ENCODE results near the gene PRLHR. TPM values are rescaled to one million over a fixed set of nuclear protein-coding genes. Genes with fewer than 3 reads are reported as not detected.
"Not testable (repeated sequence)": the region's sequence is repeated elsewhere in the genome, so short reads cannot be mapped to it uniquely, and the experiment has no call there.

The PRLHR gene
- polyA plus RNA-seq, 1 experiment, result not detected

DNA sequence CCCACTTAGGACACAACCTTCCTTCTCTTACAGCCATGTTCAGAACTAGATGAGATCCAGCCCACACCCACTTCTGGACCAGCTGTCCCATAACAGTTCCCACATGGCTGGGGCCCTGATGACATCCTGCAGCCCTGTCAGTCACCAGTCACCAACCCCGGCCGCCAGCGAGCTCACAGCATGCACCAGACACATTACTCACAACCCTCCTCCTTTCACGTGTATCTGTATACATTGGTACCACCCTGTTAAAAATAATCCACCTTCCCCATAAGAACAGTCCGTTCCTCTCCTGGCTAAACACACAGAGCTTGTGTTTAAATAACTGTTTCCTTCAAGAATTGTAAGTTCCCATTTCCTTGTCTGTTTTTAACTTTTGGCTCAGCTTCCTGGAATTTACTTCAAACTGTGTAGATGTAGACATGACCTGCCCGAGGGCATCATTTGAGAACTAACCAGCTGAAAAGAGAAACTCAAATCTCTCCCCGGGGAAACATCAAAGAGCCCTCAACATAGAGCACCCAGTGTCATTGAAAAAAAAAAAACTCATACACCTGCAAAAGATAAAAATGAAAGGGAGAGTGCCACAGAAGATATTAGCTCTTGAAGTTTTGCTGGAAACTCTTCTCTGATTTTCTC lies 26.0 kb upstream of the PRLHR start:
- TF ChIP-seq, protein P1, sequence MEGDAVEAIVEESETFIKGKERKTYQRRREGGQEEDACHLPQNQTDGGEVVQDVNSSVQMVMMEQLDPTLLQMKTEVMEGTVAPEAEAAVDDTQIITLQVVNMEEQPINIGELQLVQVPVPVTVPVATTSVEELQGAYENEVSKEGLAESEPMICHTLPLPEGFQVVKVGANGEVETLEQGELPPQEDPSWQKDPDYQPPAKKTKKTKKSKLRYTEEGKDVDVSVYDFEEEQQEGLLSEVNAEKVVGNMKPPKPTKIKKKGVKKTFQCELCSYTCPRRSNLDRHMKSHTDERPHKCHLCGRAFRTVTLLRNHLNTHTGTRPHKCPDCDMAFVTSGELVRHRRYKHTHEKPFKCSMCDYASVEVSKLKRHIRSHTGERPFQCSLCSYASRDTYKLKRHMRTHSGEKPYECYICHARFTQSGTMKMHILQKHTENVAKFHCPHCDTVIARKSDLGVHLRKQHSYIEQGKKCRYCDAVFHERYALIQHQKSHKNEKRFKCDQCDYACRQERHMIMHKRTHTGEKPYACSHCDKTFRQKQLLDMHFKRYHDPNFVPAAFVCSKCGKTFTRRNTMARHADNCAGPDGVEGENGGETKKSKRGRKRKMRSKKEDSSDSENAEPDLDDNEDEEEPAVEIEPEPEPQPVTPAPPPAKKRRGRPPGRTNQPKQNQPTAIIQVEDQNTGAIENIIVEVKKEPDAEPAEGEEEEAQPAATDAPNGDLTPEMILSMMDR (IDR thresholded peaks at IDR 0.05; ENCODE audit: insufficient read depth, low read depth, low read length), result no peak
- no peak overlapping the region for H3K4me3 ChIP-seq (ENCODE audit: low read depth, low read length)
- H3K27me3 ChIP-seq (ENCODE audit: control insufficient read depth, insufficient read depth, low read length), result no peaks in the 10 kb centered on the region
- DNase-seq (ENCODE audit: low read depth), result no peak
- POLR2A ChIA-PET, result no interaction called here
- CTCF ChIA-PET, result interaction anchor here (0.9 kb wide), 1 partner anchor 30 kb away, joined by 3 read pairs; no protein-coding TSS in a partner anchor
- H3K36me3 ChIP-seq (ENCODE audit: control insufficient read depth, insufficient read depth, low read length), result no peaks in the 10 kb centered on the region

DNA sequence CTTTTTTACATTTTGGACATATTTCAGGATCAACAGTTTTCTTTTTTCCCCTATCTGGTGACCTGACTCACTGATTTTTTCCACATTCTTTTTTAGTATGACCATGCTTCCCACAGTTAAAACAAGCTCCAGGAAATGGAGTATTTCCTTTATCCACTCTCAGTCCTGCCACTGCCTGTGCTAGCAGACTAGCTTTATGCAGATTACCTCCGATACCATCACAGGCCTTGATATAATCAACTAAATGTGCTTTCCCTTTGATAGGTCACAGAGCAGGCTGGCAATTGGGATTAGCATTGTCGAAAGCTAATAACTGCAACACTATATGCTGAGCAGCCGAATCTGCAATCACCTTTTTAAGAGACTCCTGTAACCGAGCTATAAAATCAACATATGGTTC lies 18.4 kb upstream of the PRLHR start:
- H3K4me3 ChIP-seq (ENCODE audit: low read depth, low read length); H3K36me3 ChIP-seq (ENCODE audit: control insufficient read depth, insufficient read depth, low read length); H3K27me3 ChIP-seq (ENCODE audit: control insufficient read depth, insufficient read depth, low read length); POLR2A ChIA-PET; DNase-seq (ENCODE audit: low read depth); CTCF ChIA-PET: not testable (repeated sequence)

DNA sequence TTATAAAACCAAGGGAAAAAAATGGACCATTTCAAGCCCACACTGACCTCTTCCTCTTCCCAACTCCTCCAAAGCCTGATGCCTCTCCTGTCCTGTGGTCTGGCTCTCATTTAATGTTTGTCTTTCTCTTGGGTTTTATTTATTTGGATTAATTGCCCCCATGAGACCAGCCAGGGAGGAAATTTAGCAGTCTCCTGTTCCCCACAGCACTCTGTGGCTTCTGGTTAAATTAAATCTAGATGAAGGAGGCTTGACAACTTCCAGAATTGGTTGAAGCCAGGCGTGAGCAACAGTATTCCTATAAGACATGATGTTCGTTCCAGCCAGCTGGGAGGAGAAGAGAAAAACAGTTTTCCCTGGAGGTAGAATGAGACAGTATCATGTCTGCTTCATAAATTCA lies 15.1 kb upstream of the PRLHR start:
- no peaks in the 10 kb centered on the region for H3K27me3 ChIP-seq (ENCODE audit: control insufficient read depth, insufficient read depth, low read length)
- TF ChIP-seq, protein P1 (IDR thresholded peaks at IDR 0.05; ENCODE audit: insufficient read depth, low read depth, low read length), result no peak
- ChIA-PET CTCF (no interaction called here), POLR2A (no interaction called here)
- no peaks in the 10 kb centered on the region for H3K36me3 ChIP-seq (ENCODE audit: control insufficient read depth, insufficient read depth, low read length)
- no peak for DNase-seq (ENCODE audit: low read depth)
- no peak overlapping the region for H3K4me3 ChIP-seq (ENCODE audit: low read depth, low read length)

DNA sequence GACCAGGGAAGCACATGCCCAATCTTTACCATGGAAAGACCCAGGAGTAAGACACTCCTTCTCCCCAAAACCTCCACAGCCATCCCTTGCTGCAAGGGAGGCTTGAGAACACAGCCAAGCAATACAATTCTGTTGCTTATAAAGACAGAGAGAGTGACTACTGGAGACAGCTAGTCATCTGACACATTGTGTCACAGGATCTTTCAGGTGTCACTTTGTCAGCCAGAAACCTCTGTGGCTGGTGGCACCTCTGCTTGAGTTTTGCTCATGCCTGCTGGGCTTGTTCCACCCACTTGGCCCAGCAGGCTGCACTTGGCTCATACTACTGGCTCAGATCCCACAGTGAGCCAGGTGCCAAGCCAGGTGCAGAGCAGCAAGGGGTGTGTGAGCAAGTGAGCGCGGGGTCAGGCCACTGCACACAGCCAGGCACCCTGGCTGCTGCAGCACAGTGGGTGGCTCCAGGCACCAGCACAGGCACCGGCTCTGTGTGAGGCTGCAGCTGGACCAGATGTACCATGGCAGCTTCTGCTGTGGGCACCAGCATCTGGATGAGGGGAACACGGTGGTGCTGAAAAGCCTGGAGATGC lies 12.4 kb upstream of the PRLHR start:
- H3K27me3 ChIP-seq (ENCODE audit: control insufficient read depth, insufficient read depth, low read length), result no peaks in the 10 kb centered on the region
- H3K4me3 ChIP-seq (ENCODE audit: low read depth, low read length), result no peak overlapping the region
- CTCF ChIA-PET, result no interaction called here
- TF ChIP-seq, protein P1 (IDR thresholded peaks at IDR 0.05; ENCODE audit: insufficient read depth, low read depth, low read length), result no peak
- POLR2A ChIA-PET, result no interaction called here
- DNase-seq (ENCODE audit: low read depth), result no peak
- H3K36me3 ChIP-seq (ENCODE audit: control insufficient read depth, insufficient read depth, low read length), result no peaks in the 10 kb centered on the region

DNA sequence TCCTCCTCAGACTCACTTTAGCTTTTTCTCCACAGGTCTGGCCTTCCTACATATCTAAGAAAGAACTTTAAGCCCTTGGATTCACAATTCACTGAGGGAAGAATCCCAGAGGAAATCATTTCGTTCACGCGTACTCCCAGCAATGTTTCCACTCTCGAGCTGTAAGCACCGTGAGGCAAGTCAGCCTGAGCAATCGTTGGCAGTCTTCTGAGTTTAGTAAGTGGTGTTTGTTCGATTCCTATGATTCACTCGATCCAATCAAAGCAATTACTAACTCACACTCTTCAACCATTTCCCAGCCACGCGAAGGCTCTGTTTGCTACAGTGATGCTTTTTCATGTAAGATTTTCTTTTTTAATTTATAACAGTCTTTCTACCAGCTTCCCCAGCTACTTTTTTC lies 10.2 kb upstream of the PRLHR start:
- POLR2A ChIA-PET, result no interaction called here
- no peak for DNase-seq (ENCODE audit: low read depth)
- TF ChIP-seq, protein P1 (IDR thresholded peaks at IDR 0.05; ENCODE audit: insufficient read depth, low read depth, low read length), result no peak

More for the DNA sequence above, 10.2 kb upstream of the PRLHR start:
- H3K27me3 ChIP-seq (ENCODE audit: control insufficient read depth, insufficient read depth, low read length), result no peaks in the 10 kb centered on the region
- no peak overlapping the region for H3K4me3 ChIP-seq (ENCODE audit: low read depth, low read length)
- H3K36me3 ChIP-seq (ENCODE audit: control insufficient read depth, insufficient read depth, low read length), result no peaks in the 10 kb centered on the region
- CTCF ChIA-PET, result interaction anchor here (1.8 kb wide), 1 partner anchor 12 kb away, joined by 5 read pairs; no protein-coding TSS in a partner anchor
